ENCODE results near the gene FBXO22.
"Not testable (repeated sequence)": the region's sequence is repeated elsewhere in the genome, so short reads cannot be mapped to it uniquely, and the experiment has no call there.

Gene FBXO22

GRCh38 chr15:75981149-75981815, 77.6 kb downstream of the FBXO22 start:
- DNase-seq (ENCODE audit: low read depth): no peak

DNA sequence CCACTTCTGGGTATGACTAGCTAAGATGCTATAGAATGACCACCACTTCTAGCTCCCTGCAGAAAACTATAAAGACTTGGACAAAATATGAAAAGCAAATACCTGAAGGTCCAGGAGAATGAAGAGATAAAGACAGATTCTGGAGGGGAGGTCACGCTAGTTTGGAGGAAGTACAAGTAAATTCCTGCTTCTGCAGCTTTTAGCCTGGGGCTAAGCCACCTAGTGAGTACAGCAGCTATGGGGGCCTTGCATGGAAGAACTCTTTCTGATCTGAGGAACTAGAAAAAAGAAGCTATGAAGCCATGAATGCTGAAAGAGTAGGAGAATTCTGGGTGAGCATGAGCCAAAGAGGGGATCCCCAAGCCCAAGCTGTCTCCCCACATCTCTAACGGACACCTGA, 78.8 kb downstream of the FBXO22 start:
- DNase-seq (ENCODE audit: low read depth): no peak

GRCh38 chr15:75984706-75985105, 81.0 kb downstream of the FBXO22 start:
- DNase-seq (ENCODE audit: low read depth): not testable (repeated sequence)

DNA sequence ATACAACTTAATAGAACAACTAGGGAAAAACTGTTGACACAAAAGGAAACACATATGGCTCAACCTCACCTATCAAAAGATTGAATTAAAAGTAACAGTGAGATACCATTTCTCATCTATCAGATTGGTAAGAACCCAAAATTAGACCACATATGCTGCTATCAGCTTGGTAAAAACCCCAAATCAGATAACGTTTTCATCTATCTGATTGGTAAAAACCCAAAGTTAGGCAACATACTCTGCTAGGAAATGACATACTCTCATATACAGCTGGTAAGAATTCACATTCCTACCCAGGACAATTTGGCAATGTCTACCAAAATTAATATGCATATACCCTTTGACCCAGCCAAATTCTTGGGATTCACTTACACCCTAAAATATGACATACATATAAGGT, 82.3 kb downstream of the FBXO22 start:
- DNase-seq (ENCODE audit: low read depth): no peak

DNA sequence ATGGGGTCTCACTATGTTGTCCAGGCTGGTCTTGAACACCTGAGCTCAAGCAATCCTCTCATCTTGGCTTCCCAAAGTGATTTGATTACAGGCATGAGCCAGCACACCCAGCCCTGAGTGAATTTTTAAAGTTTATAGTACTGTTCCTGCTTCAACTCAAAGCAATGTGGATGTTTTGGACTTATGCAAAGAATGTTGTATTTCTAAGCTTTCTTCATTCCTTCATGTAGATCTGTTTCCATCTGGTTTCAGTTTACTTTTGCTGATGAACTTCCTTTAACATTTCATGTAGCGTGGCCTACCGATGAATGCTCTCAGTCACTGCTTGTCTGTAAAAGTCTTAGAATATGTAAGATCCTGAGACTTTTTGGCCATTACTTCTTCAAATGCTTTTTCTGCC, 85.4 kb downstream of the FBXO22 start:
- no peak for DNase-seq (ENCODE audit: low read depth)

DNA sequence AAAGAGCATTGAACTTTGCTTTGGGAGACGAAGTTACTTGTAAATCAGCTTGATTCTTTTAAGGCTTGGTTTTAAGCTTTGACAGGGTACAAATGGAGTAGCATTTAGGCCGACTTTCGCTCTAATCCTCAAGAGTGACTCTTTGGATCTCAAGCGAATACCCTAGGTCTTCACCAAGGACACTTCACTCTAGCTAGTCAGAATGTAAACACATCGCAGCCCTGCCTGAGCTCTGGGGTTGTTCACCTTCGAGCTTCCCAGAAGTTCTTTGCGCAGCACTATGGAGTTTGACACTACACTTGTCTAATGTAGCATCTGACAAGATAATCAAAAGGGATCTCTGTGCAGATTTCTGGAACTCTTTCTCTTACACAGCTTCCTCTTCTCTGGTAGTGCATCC, 86.2 kb downstream of the FBXO22 start:
- DNase-seq (ENCODE audit: low read depth): no peak

Measured in stimulated activated CD8-positive, alpha-beta memory T cell treated with anti-CD3 and anti-CD28 coated beads, Interleukin-12 subunit alpha, Interleukin-12 subunit beta, amount 100 ng/mL, for 1 hour (primary cell).